ENCODE data around the gene RASAL2.

The RASAL2 gene

DNA sequence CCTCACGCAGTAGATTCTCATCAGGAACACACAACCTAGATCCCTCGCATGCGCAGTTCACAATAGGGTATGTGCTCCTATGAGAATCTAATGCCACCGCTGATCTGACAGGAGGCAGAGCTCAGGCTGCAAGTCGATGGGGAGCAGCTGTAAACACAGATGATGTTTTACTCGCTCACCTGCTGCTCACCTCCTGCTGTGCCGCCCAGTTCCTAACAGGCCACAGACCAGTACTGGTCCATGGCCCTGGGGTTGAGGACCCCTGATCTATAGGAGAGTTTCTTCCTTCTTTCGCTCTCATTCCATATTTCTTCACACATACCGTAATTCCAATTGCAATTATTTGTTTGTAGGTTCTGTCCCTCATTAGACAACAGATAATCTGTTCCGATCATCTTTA, 299.5 kb downstream of the RASAL2 start:
- no peak for DNase-seq (ENCODE audit: extremely low read depth, insufficient read length)
- H3K36me3 ChIP-seq (ENCODE audit: control insufficient read depth, insufficient read depth, low read length): no peaks in the 10 kb centered on the region
- H3K4me3 ChIP-seq (replicated peaks; ENCODE audit: low read depth, low read length): no peak overlapping the region
- H3K27me3 ChIP-seq (replicated peaks; ENCODE audit: control insufficient read depth, insufficient read depth, low read length): no peaks in the 10 kb centered on the region
- TF ChIP-seq, protein P1, sequence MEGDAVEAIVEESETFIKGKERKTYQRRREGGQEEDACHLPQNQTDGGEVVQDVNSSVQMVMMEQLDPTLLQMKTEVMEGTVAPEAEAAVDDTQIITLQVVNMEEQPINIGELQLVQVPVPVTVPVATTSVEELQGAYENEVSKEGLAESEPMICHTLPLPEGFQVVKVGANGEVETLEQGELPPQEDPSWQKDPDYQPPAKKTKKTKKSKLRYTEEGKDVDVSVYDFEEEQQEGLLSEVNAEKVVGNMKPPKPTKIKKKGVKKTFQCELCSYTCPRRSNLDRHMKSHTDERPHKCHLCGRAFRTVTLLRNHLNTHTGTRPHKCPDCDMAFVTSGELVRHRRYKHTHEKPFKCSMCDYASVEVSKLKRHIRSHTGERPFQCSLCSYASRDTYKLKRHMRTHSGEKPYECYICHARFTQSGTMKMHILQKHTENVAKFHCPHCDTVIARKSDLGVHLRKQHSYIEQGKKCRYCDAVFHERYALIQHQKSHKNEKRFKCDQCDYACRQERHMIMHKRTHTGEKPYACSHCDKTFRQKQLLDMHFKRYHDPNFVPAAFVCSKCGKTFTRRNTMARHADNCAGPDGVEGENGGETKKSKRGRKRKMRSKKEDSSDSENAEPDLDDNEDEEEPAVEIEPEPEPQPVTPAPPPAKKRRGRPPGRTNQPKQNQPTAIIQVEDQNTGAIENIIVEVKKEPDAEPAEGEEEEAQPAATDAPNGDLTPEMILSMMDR (IDR thresholded peaks at IDR 0.05; ENCODE audit: insufficient read depth, low read length, poor library complexity, severe bottlenecking): no peak

DNA sequence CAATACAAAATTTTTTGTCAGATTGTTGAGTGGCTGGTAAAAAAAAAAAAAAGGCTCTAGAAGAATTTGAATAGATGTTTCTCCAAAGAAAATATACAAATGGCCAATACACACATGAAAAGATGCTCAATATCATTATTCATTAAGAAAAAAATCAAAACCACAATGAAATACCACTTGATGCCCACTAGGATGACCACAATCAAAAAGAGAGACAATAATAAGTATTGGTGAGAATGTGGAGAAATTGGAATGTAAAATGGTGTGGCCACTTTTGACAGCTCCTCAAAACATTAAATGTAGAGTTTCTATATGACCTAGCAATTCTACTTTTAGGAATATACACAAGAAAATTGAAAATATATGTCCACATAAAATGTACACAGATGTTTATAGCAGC, 302.9 kb downstream of the RASAL2 start:
- Histone ChIP-seq H3K4me3 (replicated peaks; ENCODE audit: low read depth, low read length) (no peak overlapping the region), H3K36me3 (ENCODE audit: control insufficient read depth, insufficient read depth, low read length) (no peaks in the 10 kb centered on the region), H3K27me3 (replicated peaks; ENCODE audit: control insufficient read depth, insufficient read depth, low read length) (no peaks in the 10 kb centered on the region)
- no peak for DNase-seq (ENCODE audit: extremely low read depth, insufficient read length)
- TF ChIP-seq, protein P1 (IDR thresholded peaks at IDR 0.05; ENCODE audit: insufficient read depth, low read length, poor library complexity, severe bottlenecking): no peak

DNA sequence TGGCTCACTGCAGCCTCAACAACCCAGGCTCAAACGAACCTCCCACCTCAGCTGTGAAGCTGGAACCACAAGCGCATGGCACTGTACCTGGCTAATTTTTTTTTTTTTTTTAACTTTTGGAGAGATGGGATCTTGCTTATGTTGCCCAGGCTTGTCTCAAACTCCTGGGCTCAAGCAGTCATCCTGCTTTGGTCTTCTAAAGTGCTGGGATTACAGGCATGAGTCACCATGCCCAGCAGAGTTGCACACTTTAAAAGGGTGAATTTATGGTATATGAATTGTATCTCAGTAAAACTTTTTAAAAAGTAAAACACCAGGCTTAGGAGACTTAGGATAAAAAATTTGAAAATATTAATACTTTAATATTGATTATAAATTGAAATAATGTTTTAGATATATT, 303.8 kb downstream of the RASAL2 start:
- H3K36me3 ChIP-seq (ENCODE audit: control insufficient read depth, insufficient read depth, low read length): no peaks in the 10 kb centered on the region
- H3K4me3 ChIP-seq (replicated peaks; ENCODE audit: low read depth, low read length): no peak overlapping the region
- no peak for DNase-seq (ENCODE audit: extremely low read depth, insufficient read length)
- TF ChIP-seq, protein P1 (IDR thresholded peaks at IDR 0.05; ENCODE audit: insufficient read depth, low read length, poor library complexity, severe bottlenecking): no peak
- H3K27me3 ChIP-seq (replicated peaks; ENCODE audit: control insufficient read depth, insufficient read depth, low read length): no peaks in the 10 kb centered on the region

DNA sequence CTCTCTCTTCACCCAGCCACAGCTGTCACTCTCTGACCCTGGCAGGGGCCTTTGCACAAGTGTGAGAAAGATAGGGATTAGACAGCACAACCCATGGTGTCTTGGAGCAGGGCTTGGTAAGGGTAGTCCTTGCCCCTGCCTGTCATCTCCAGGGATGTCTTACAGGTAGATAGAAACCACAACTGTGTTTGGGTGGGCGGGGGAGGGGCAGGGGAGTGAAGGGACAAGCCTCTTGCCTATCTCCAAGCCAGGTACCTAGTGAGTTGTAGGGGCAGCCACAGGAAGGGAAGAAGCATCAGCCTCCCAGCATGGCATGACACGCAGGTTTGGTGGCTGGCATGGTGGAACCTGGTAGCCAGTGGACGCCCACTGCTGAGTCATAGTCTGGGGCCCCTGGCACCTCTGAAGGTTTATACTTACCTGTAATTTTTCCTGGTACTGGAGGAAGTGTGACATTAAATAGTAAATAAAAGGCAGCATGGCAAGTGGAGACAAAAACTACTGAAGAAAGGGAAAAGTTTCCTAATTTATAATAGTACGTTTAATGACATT, 305.3 kb downstream of the RASAL2 start:
- DNase-seq (ENCODE audit: extremely low read depth, insufficient read length): no peak
- Histone ChIP-seq H3K36me3 (ENCODE audit: control insufficient read depth, insufficient read depth, low read length) (no peaks in the 10 kb centered on the region), H3K4me3 (replicated peaks; ENCODE audit: low read depth, low read length) (no peak overlapping the region), H3K27me3 (replicated peaks; ENCODE audit: control insufficient read depth, insufficient read depth, low read length) (no peaks in the 10 kb centered on the region)
- TF ChIP-seq, protein P1 (IDR thresholded peaks at IDR 0.05; ENCODE audit: insufficient read depth, low read length, poor library complexity, severe bottlenecking): no peak

DNA sequence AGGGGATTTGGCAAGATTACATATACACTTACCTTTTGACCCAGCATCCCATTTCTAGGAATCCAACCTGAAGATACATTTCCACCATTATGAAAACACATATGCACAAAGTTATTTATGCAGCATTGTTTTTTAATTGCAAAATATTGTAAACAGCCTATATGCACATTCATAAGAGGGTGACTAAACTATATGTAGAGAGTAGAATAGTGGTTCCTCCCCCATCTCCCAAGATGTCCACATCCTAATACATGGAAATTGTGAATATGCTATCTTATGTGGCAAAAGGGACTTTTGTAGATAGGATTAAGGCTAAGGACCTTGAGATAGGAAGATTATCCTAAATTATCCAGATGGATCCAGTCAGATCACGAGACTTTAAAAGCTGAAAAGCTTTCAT, 311.2 kb downstream of the RASAL2 start:
- DNase-seq (ENCODE audit: extremely low read depth, insufficient read length): no peak
- Histone ChIP-seq H3K4me3 (replicated peaks; ENCODE audit: low read depth, low read length) (no peak overlapping the region), H3K36me3 (ENCODE audit: control insufficient read depth, insufficient read depth, low read length) (no peaks in the 10 kb centered on the region)

More for the DNA sequence above, 311.2 kb downstream of the RASAL2 start:
- H3K27me3 ChIP-seq (replicated peaks; ENCODE audit: control insufficient read depth, insufficient read depth, low read length): no peaks in the 10 kb centered on the region
- TF ChIP-seq, protein P1 (IDR thresholded peaks at IDR 0.05; ENCODE audit: insufficient read depth, low read length, poor library complexity, severe bottlenecking): no peak
